ENCODE measurements around the gene S100A1.

S100A1 gene

GRCh38 chr1:153678519-153679336 lies 50.5 kb downstream of the S100A1 start, which contains the start of gene NPR1:
Gene NPR1 (plus strand): TSS chr1:153678688. CDS start chr1:153679109, 421 bp downstream.
- in situ Hi-C loops (cut with MboI; ENCODE audit: low sequenced_read_pairs): no loop called here

- in situ Hi-C loops (cut with MboI; ENCODE audit: low sequenced_read_pairs): no loop called here
These were observed 51.3 kb downstream of the S100A1 start for GRCh38 chr1:153679337-153680119.

- in situ Hi-C loops (cut with MboI; ENCODE audit: low sequenced_read_pairs): no loop called here
These were observed 51.8 kb downstream of the S100A1 start for GRCh38 chr1:153680120-153680403.

Measured in HL-60/S4 treated with phorbol 12-myristate 13-acetate at 8.2 ng/mL for 4 days and 3 days (cell line).